IMR-90 (cell line): Measurements from ENCODE around the gene TBCC. TPM values are rescaled to one million over a fixed set of nuclear protein-coding genes. Genes with fewer than 3 reads are reported as not detected.

ENCODE experiments used
- ATAC-seq: fragments of 200-7000 bp; cut with Tn5 transposase; 2 replicates; pipeline ENCODE4 v1.9.1; 2020; ENCODE audit warnings: low read depth, mild to moderate bottlenecking, moderate library complexity
- BruUV-seq: library from RNA; stranded (reverse); fragments of 400-500 nt; replicated peaks from 2 replicates; lab custom pipeline; 2021; lab: Mats Ljungman, UMichigan
- CTCF ChIA-PET: fragments of 300-600 bp; formaldehyde crosslinking; extraction: SDS; loops from one replicate; lab custom pipeline; 2021; ENCODE audit warnings: antibody characterized with exemption; lab: Yijun Ruan, JAX
- POLR2A ChIA-PET: fragments of 300-600 bp; sonication (Branson Sonifier 250); formaldehyde crosslinking; loops from one replicate; lab custom pipeline; 2022; ENCODE audit warnings: antibody characterized with exemption; ENCODE audit not compliant: unreplicated experiment; lab: Charles Lee
- DNase-seq: peaks from one replicate; pipeline ENCODE4 v3.0.0; 2013
- H2AFZ ChIP-seq: replicated peaks from 2 replicates; pipeline ENCODE3; 2013; ENCODE audit warnings: low read length, mild to moderate bottlenecking; ENCODE audit not compliant: poor library complexity
- H2AK5ac ChIP-seq: 2 replicates; pipeline ENCODE4 v1.6.1; 2013; ENCODE audit warnings: low read depth, low read length, inconsistent platforms
- H2AK9ac ChIP-seq: replicated peaks from 2 replicates; pipeline ENCODE3; 2013; ENCODE audit warnings: mild to moderate bottlenecking, low read depth, low read length, moderate library complexity; ENCODE audit not compliant: poor library complexity
- H2BK120ac ChIP-seq: 2 replicates; pipeline ENCODE4 v1.6.1; 2013; ENCODE audit warnings: low read depth, low read length, inconsistent platforms
- H2BK15ac ChIP-seq: 3 replicates; pipeline ENCODE4 v1.6.1; 2013; ENCODE audit warnings: low read depth, low read length, inconsistent platforms
- H2BK20ac ChIP-seq: 2 replicates; pipeline ENCODE4 v1.6.1; 2013; ENCODE audit warnings: low read depth, mild to moderate bottlenecking, inconsistent platforms, low read length, moderate library complexity
- H2BK5ac ChIP-seq: 2 replicates; pipeline ENCODE4 v1.6.1; 2013; ENCODE audit warnings: mild to moderate bottlenecking, low read depth, low read length, inconsistent platforms; ENCODE audit not compliant: poor library complexity, severe bottlenecking
- H3K14ac ChIP-seq: replicated peaks from 2 replicates; pipeline ENCODE4 v1.6.1; 2013; ENCODE audit warnings: low read depth, low read length, inconsistent platforms
- H3K18ac ChIP-seq: 2 replicates; pipeline ENCODE4 v1.6.1; 2013; ENCODE audit warnings: low read depth, low read length, control low read depth
- H3K23ac ChIP-seq: 2 replicates; pipeline ENCODE4 v1.6.1; 2013; ENCODE audit warnings: low read depth, low read length, inconsistent platforms
- H3K27ac ChIP-seq: 2 replicates; pipeline ENCODE4 v1.5.1; 2013; ENCODE audit warnings: mild to moderate bottlenecking, control low read depth, low read length; ENCODE audit not compliant: insufficient read depth
- H3K27me3 ChIP-seq: 2 replicates; pipeline ENCODE4 v1.6.1; 2013; ENCODE audit warnings: low read length; ENCODE audit not compliant: control insufficient read depth, insufficient read depth
- H3K36me3 ChIP-seq: 2 replicates; pipeline ENCODE4 v1.6.1; 2013; ENCODE audit warnings: low read length, mixed read lengths; ENCODE audit not compliant: control insufficient read depth, insufficient read depth
- H3K4ac ChIP-seq: 2 replicates; pipeline ENCODE4 v1.6.1; 2013; ENCODE audit warnings: low read depth, low read length, inconsistent platforms
- H3K4me1 ChIP-seq: 2 replicates; pipeline ENCODE4 v1.6.1; 2013; ENCODE audit warnings: low read length, mixed read lengths; ENCODE audit not compliant: control insufficient read depth, insufficient read depth
- H3K4me2 ChIP-seq: 2 replicates; pipeline ENCODE4 v1.6.1; 2013; ENCODE audit warnings: low read depth, mild to moderate bottlenecking, control low read depth, low read length, moderate library complexity
- H3K4me3 ChIP-seq: 2 replicates; pipeline ENCODE4 v1.5.1; 2013; ENCODE audit warnings: low read depth, mild to moderate bottlenecking, control low read depth, low read length, moderate library complexity; ENCODE audit not compliant: insufficient read depth
- H3K56ac ChIP-seq: 2 replicates; pipeline ENCODE4 v1.6.1; 2013; ENCODE audit warnings: low read length, inconsistent platforms; ENCODE audit not compliant: insufficient read depth; ENCODE audit errors: extremely low read depth
- H3K79me1 ChIP-seq, 2 experiments: 2 replicates each; pipeline ENCODE4 v1.6.1; 2013; ENCODE audit warnings: low read length in 2 of 2, inconsistent platforms in 1 of 2, low read depth in 1 of 2
- H3K9ac ChIP-seq: 2 replicates; pipeline ENCODE4 v1.6.1; 2013; ENCODE audit warnings: low read depth, low read length, control low read depth
- H3K9me1 ChIP-seq: 2 replicates; pipeline ENCODE4 v1.6.1; 2013; ENCODE audit warnings: low read length, inconsistent platforms; ENCODE audit not compliant: insufficient read depth
- H3K9me3 ChIP-seq: 2 replicates; pipeline ENCODE4 v1.6.1; 2013; ENCODE audit warnings: low read length; ENCODE audit not compliant: control insufficient read depth, insufficient read depth
- H4K20me1 ChIP-seq: 2 replicates; pipeline ENCODE4 v1.6.1; 2013; ENCODE audit warnings: low read length, inconsistent platforms; ENCODE audit not compliant: insufficient read depth
- H4K5ac ChIP-seq: 2 replicates; pipeline ENCODE4 v1.6.1; 2013; ENCODE audit warnings: mild to moderate bottlenecking, low read depth, low read length, control low read depth
- H4K8ac ChIP-seq, 2 experiments: 2 replicates each; pipeline ENCODE4 v1.6.1; 2013; ENCODE audit warnings: low read depth in 2 of 2, low read length in 2 of 2, control low read depth in 1 of 2, inconsistent platforms in 1 of 2
- H4K91ac ChIP-seq: 2 replicates; pipeline ENCODE4 v1.6.1; 2013; ENCODE audit warnings: low read depth, low read length, inconsistent platforms; ENCODE audit not compliant: insufficient read depth
- BHLHE40 ChIP-seq: fragments of 150-350 bp; IDR thresholded peaks from 2 replicates; pipeline ENCODE4 v1.6.1; 2016; ENCODE audit warnings: mild to moderate bottlenecking, low read depth, low read length
- CEBPB ChIP-seq: IDR thresholded peaks from 2 replicates; pipeline ENCODE4 v1.6.1; 2012; ENCODE audit warnings: low read depth, low read length, improper control_type of control experiment
- CHD1 ChIP-seq: IDR thresholded peaks from 2 replicates; pipeline ENCODE4 v1.6.1; 2012; ENCODE audit warnings: low read depth, low read length, improper control_type of control experiment
- ELK1 ChIP-seq: fragments of 150-350 bp; IDR thresholded peaks from 2 replicates; pipeline ENCODE4 v1.6.1; 2016; ENCODE audit warnings: low read depth, mild to moderate bottlenecking, low read length, moderate library complexity, borderline replicate concordance
- FOS ChIP-seq: fragments of 150-350 bp; IDR thresholded peaks from 2 replicates; pipeline ENCODE4 v1.6.1; 2016; ENCODE audit warnings: low read depth, low read length
- MAFK ChIP-seq: IDR thresholded peaks from 2 replicates; pipeline ENCODE4 v1.6.1; 2012; ENCODE audit warnings: low read depth, low read length, improper control_type of control experiment
- MXI1 ChIP-seq: IDR thresholded peaks from 2 replicates; pipeline ENCODE4 v1.6.1; 2012; ENCODE audit warnings: low read depth, mild to moderate bottlenecking, low read length, moderate library complexity, borderline replicate concordance
- POLR2A ChIP-seq: IDR thresholded peaks from 2 replicates; pipeline ENCODE4 v1.6.1; 2012; ENCODE audit warnings: mild to moderate bottlenecking, low read depth, low read length
- RAD21 ChIP-seq: IDR thresholded peaks from 2 replicates; pipeline ENCODE4 v1.6.1; 2012; ENCODE audit warnings: low read length, improper control_type of control experiment
- RCOR1 ChIP-seq: IDR thresholded peaks from 2 replicates; pipeline ENCODE4 v1.6.1; 2012; ENCODE audit warnings: mild to moderate bottlenecking, low read length, improper control_type of control experiment; ENCODE audit not compliant: insufficient replicate concordance
- RFX5 ChIP-seq: IDR thresholded peaks from 2 replicates; pipeline ENCODE4 v1.8.0; 2012; ENCODE audit warnings: low read depth, mild to moderate bottlenecking, low read length, moderate library complexity
- SMC3 ChIP-seq: fragments of 150-350 bp; IDR thresholded peaks from 2 replicates; pipeline ENCODE4 v1.6.1; 2016; ENCODE audit warnings: low read depth, mild to moderate bottlenecking, antibody characterized with exemption, low read length, moderate library complexity
- USF2 ChIP-seq: fragments of 150-350 bp; IDR thresholded peaks from 2 replicates; pipeline ENCODE4 v1.6.1; 2017; ENCODE audit warnings: mild to moderate bottlenecking, antibody characterized with exemption, low read length, low read depth
- WGBS, 2 experiments: methylation state at CpG; one replicate each; pipeline versions ENCODE4 v1.1.5 to v1.1.7; 2013; ENCODE audit warnings: missing lambda C conversion rate in 2 of 2; ENCODE audit not compliant: insufficient read length in 1 of 2; ENCODE audit errors: extremely low coverage in 2 of 2; 5-methylcytosine and 5-hydroxymethylcytosine counted together
- dilution Hi-C: fragments of 300-500 bp; cut with HindIII; formaldehyde crosslinking; loops from one replicate; pipeline ENCODE4 v1.14.3; 2018; ENCODE audit warnings: low sequenced_read_pairs; ENCODE audit not compliant: unreplicated experiment
- in situ Hi-C: fragments of 300-500 bp; cut with MboI; formaldehyde crosslinking; loops from 3 replicates; pipeline ENCODE4 v1.14.3; 2019; ENCODE audit warnings: low sequenced_read_pairs, inconsistent platforms, mixed read lengths
- intact Hi-C: fragments of 100-400 bp; cut with micrococcal nuclease; formaldehyde crosslinking; loops from 2 replicates; pipeline ENCODE4 v1.10.0; 2022
- polyA plus RNA-seq, 3 experiments: library from polyadenylated mRNA; depleted of rRNA; stranded (reverse); fragments of >200 nt; gene quantifications; 2 replicates each; pipeline ENCODE4 v1.2.3, GENCODE V29; 2012; ENCODE audit warnings: low replicate concordance in 1 of 3
- total RNA-seq: library from RNA; depleted of rRNA; stranded (reverse); fragments of >200 nt; gene quantifications from 2 replicates; pipeline ENCODE4 v1.2.3, GENCODE V29; 2012

The TBCC gene
- total and polyA plus RNA-seq, 2 of the 4 experiments (the other 2 are of a cell fraction), result 23.0 to 32.6 TPM

- 92% methylated on average over 4 of the region's 6 CpGs; no CpG with 5 or more reads in 1 of the 2 experiments for WGBS, 2 experiments
- in situ Hi-C loops, result no loop called here
- DNase-seq (no peak), ATAC-seq (no peak)
- H4K8ac ChIP-seq, result no peak overlapping the region
- ChIA-PET POLR2A (no interaction called here), CTCF (no interaction called here)
- dilution Hi-C loops, result no loop called here
- no peak overlapping the region for H3K9ac ChIP-seq
- H3K36me3 ChIP-seq, result no peaks in the 10 kb centered on the region
- peak overlapping the region; percentile 23 for H2AFZ ChIP-seq
- no peak overlapping the region for H3K4ac ChIP-seq
- H3K56ac ChIP-seq, result no peak overlapping the region
- no peak overlapping the region for H2BK15ac ChIP-seq
- no peak overlapping the region for H3K27ac ChIP-seq
- H2BK120ac ChIP-seq, result no peak overlapping the region
- H3K23ac ChIP-seq, result no peak overlapping the region
- BruUV-seq, result no TSS peak
- H3K4me1 ChIP-seq, result no peaks in the 10 kb centered on the region
- H3K4me2 ChIP-seq, result no peak overlapping the region
- intact Hi-C loops, result no loop called here
- H4K20me1 ChIP-seq, result no peaks in the 10 kb centered on the region
- H2BK20ac ChIP-seq, result 0 out of 2 replicates have a peak overlapping the region, but pooled peaks have one; percentile 39
- H4K5ac ChIP-seq, result no peak overlapping the region
- H2AK9ac ChIP-seq, result no peak overlapping the region
- no peaks in the 10 kb centered on the region for H3K27me3 ChIP-seq
- H3K18ac ChIP-seq, result no peak overlapping the region
- peak overlapping the region; percentile 16 for H2AK5ac ChIP-seq
- no peak overlapping the region for H3K14ac ChIP-seq
- peaks cover 0 to 2% of the 10 kb centered on the region in 2 experiments; a peak in 1 of 4 replicates for H3K79me1 ChIP-seq
- peaks cover 8% of the 10 kb centered on the region; the same call in 1 of the 2 replicates for H3K9me1 ChIP-seq
- H3K4me3 ChIP-seq, result no peak overlapping the region
- no peak overlapping the region for H4K91ac ChIP-seq
- TF ChIP-seq CEBPB (no peak), RCOR1 (no peak), MXI1 (no peak), ELK1 (no peak), POLR2A (no peak), FOS (no peak), RFX5 (no peak), USF2 (no peak), RAD21 (no peak), MAFK (no peak), BHLHE40 (no peak), CHD1 (no peak), SMC3 (no peak)
- H3K9me3 ChIP-seq, result peaks cover 9% of the 10 kb centered on the region
- H2BK5ac ChIP-seq, result no peak overlapping the region
Measured at GRCh38 chr6:42709871-42710270, 36.0 kb downstream of the TBCC start.
